GM23338 (cell line): ENCODE results near the gene AP1M2.

Source experiments
- CREB1 ChIP-seq: fragments of 250-450 bp; sonication (Bioruptor Pico); IDR thresholded peaks from 2 replicates; pipeline ENCODE4 v1.5.0; 2020; ENCODE audit warnings: low read depth, mild to moderate bottlenecking, moderate library complexity
- CTCF ChIP-seq, 2 experiments: fragments of 200-600 bp in 1 of 2; sonication (generic) in 1 of 2; conservative IDR thresholded peaks; 2 replicates each; pipeline versions ENCODE4 v1.5.1 to v1.6.1; 2016 to 2017; ENCODE audit warnings: antibody characterized with exemption in 2 of 2, low read depth in 2 of 2, mild to moderate bottlenecking in 2 of 2, moderate library complexity in 1 of 2
- ETS1 ChIP-seq: IDR thresholded peaks from 2 replicates; pipeline ENCODE4 v1.6.1; 2016; ENCODE audit warnings: antibody characterized with exemption
- EZH2 ChIP-seq: fragments of 200-600 bp; sonication (generic); IDR thresholded peaks from one replicate; pipeline ENCODE4 v1.8.0; 2017; ENCODE audit warnings: antibody characterized with exemption, mild to moderate bottlenecking, low read depth; ENCODE audit not compliant: unreplicated experiment
- EZH2phosphoT487 ChIP-seq: fragments of 200-600 bp; sonication (generic); IDR thresholded peaks from one replicate; pipeline ENCODE4 v1.8.1; 2018; ENCODE audit warnings: antibody characterized with exemption; ENCODE audit not compliant: unreplicated experiment
- JUNB ChIP-seq: IDR thresholded peaks from one replicate; pipeline ENCODE4 v1.6.1; 2016; ENCODE audit warnings: antibody characterized with exemption; ENCODE audit not compliant: unreplicated experiment
- NANOG ChIP-seq: IDR thresholded peaks from 2 replicates; pipeline ENCODE4 v1.6.1; 2016; ENCODE audit warnings: antibody characterized with exemption, borderline replicate concordance
- POLR2AphosphoS5 ChIP-seq: IDR thresholded peaks from 2 replicates; pipeline ENCODE4 v1.6.1; 2016; ENCODE audit warnings: antibody characterized with exemption, low read depth
- REST ChIP-seq: IDR thresholded peaks from one replicate; pipeline ENCODE4 v1.6.1; 2018; ENCODE audit warnings: antibody characterized with exemption; ENCODE audit not compliant: unreplicated experiment
- STAT1 ChIP-seq: IDR thresholded peaks from one replicate; pipeline ENCODE4 v1.6.1; 2016; ENCODE audit warnings: antibody characterized with exemption; ENCODE audit not compliant: unreplicated experiment
- ZNF114 ChIP-seq: fragments of 250-450 bp; sonication (Bioruptor Pico); IDR thresholded peaks from 2 replicates; pipeline ENCODE4 v1.5.0; 2020; ENCODE audit warnings: mild to moderate bottlenecking, moderate library complexity
- ZNF462 ChIP-seq: fragments of 250-450 bp; sonication (Bioruptor Pico); IDR thresholded peaks from 2 replicates; pipeline ENCODE4 v1.5.0; 2020; ENCODE audit warnings: mild to moderate bottlenecking, moderate library complexity

GRCh38 chr19:10550336-10550735 lies 36.8 kb downstream of the AP1M2 start:
- TF ChIP-seq EZH2 (no peak), CTCF (conservative IDR thresholded peaks at IDR 0.05; ENCODE audit: low read depth in 2 of 2) (no peak), ZNF114 (CRISPR knock-in tag) (no peak), REST (no peak), JUNB (no peak), POLR2AphosphoS5 (no peak), CREB1 (CRISPR knock-in tag) (no peak), EZH2phosphoT487 (no peak), NANOG (no peak), STAT1 (no peak), ZNF462 (no peak), ETS1 (no peak)
